ENCODE results near the gene SFXN5. TPM values are rescaled to one million over a fixed set of nuclear protein-coding genes. Genes with fewer than 3 reads are reported as not detected.
A peak's percentile ranks its signal among the peaks of the same experiment; 100 is the strongest.

SFXN5 gene
- polyA plus RNA-seq, 2 of the 4 experiments (the other 2 are of a cell fraction) = 16.7 to 19.6 TPM

GRCh38 chr2:72954376-72955227 is 116.9 kb downstream of the SFXN5 start:
- Histone ChIP-seq H3K4me2 (no peak overlapping the region), H3K27ac (no peak overlapping the region), H3K9me3 (no peaks in the 10 kb centered on the region), H3K4me1 (no peaks in the 10 kb centered on the region), H3K4me3 (no peak overlapping the region)
- no peak for ATAC-seq
- TF ChIP-seq KDM1A (IDR thresholded peaks at IDR 0.05; ENCODE audit: low read depth) (no peak), HMGXB4 (CRISPR knock-in tag; IDR thresholded peaks at IDR 0.05; ENCODE audit: borderline replicate concordance) (no peak), CEBPB (IDR thresholded peaks at IDR 0.05) (no peak), ZFP36 (IDR thresholded peaks at IDR 0.05; ENCODE audit: borderline replicate concordance, partially characterized antibody) (no peak)
- TF ChIP-seq, protein P1, sequence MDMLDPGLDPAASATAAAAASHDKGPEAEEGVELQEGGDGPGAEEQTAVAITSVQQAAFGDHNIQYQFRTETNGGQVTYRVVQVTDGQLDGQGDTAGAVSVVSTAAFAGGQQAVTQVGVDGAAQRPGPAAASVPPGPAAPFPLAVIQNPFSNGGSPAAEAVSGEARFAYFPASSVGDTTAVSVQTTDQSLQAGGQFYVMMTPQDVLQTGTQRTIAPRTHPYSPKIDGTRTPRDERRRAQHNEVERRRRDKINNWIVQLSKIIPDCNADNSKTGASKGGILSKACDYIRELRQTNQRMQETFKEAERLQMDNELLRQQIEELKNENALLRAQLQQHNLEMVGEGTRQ (IDR thresholded peaks at IDR 0.05) = no peak
- 88% methylated on average over 8 of the region's 12 CpGs for WGBS (ENCODE audit: missing lambda C conversion rate)
- no peak for DNase-seq (ENCODE audit: low read depth in 1 of 2, low spot score in 1 of 2)
- FAIRE-seq = no peak
- ChIA-PET POLR2A (no interaction called here), CTCF (interaction anchor here (0.5 to 4.4 kb wide), 11 partner anchors 9 to 223 kb away, joined by 3 to 34 read pairs (median 4); partner anchors contain the start of gene SPR)

- H3K4me2 ChIP-seq = no peak overlapping the region
- no peak overlapping the region for H3K4me3 ChIP-seq
- TF ChIP-seq EP300 (IDR thresholded peaks at IDR 0.05) (no peak), BCL3 (IDR thresholded peaks at IDR 0.05) (no peak)
- no peak for FAIRE-seq
- no peak overlapping the region for H3K27ac ChIP-seq
- CTCF ChIA-PET = interaction anchor here (0.9 to 4.4 kb wide), 10 partner anchors 9 to 224 kb away, joined by 3 to 34 read pairs (median 4); partner anchors contain the start of genes EMX1 and SPR
- H3K9me3 ChIP-seq = no peaks in the 10 kb centered on the region
- H3K4me1 ChIP-seq = no peaks in the 10 kb centered on the region
- WGBS (ENCODE audit: missing lambda C conversion rate) = 82% methylated on average over 4 of the region's 4 CpGs
- DNase-seq (ENCODE audit: low read depth in 1 of 2, low spot score in 1 of 2) = no peak
- POLR2A ChIA-PET = no interaction called here
- no peak for ATAC-seq
Measured at GRCh38 chr2:72953976-72954375, 117.5 kb downstream of the SFXN5 start.

- Histone ChIP-seq H3K4me2 (no peak overlapping the region), H3K4me3 (no peak overlapping the region), H3K4me1 (no peaks in the 10 kb centered on the region), H3K9me3 (no peaks in the 10 kb centered on the region), H3K27ac (no peak overlapping the region)
- WGBS (ENCODE audit: missing lambda C conversion rate) = 100% methylated on average over 1 of the region's 1 CpG
- peak; percentile 86 for TF ChIP-seq ZFP36 (IDR thresholded peaks at IDR 0.05; ENCODE audit: borderline replicate concordance, partially characterized antibody)
- TF ChIP-seq EP300 (IDR thresholded peaks at IDR 0.05) = no peak
- TF ChIP-seq MAZ (IDR thresholded peaks at IDR 0.05; ENCODE audit: borderline replicate concordance, low read depth, low read length) = no peak
- no peak for TF ChIP-seq TFCP2L1 (CRISPR knock-in tag; IDR thresholded peaks at IDR 0.05)
- no peak for FAIRE-seq
- ATAC-seq = no peak
- no peak for DNase-seq (ENCODE audit: low read depth in 1 of 2, low spot score in 1 of 2)
- ChIA-PET POLR2A (no interaction called here), CTCF (interaction anchor here (0.9 to 4.4 kb wide), 9 partner anchors 12 to 224 kb away, joined by 3 to 34 read pairs (median 4); partner anchors contain the start of genes EMX1 and SPR)
Measured at GRCh38 chr2:72953528-72953927, 118.0 kb downstream of the SFXN5 start.

GRCh38 chr2:72952961-72953360 is 118.6 kb downstream of the SFXN5 start:
- Histone ChIP-seq H3K9me3 (no peaks in the 10 kb centered on the region), H3K27ac (no peak overlapping the region), H3K4me3 (no peak overlapping the region), H3K4me2 (no peak overlapping the region), H3K4me1 (no peaks in the 10 kb centered on the region)
- ChIA-PET CTCF (interaction anchor here (0.9 to 4.4 kb wide), 9 partner anchors 10 to 224 kb away, joined by 3 to 34 read pairs (median 3); partner anchors contain the start of genes EMX1 and SPR), POLR2A (no interaction called here)
- ATAC-seq (no peak), DNase-seq (ENCODE audit: low read depth in 1 of 2, low spot score in 1 of 2) (no peak), FAIRE-seq (no peak)
- TF ChIP-seq MYC (IDR thresholded peaks at IDR 0.05; ENCODE audit: borderline replicate concordance, low read length) (no peak), MAZ (IDR thresholded peaks at IDR 0.05; ENCODE audit: borderline replicate concordance, low read depth, low read length) (no peak), CHD2 (IDR thresholded peaks at IDR 0.05; ENCODE audit: low read length, partially characterized antibody) (no peak), GATA3 (IDR thresholded peaks at IDR 0.05; ENCODE audit: borderline replicate concordance) (no peak), ZNF302 (CRISPR knock-in tag; IDR thresholded peaks at IDR 0.05) (no peak), E2F6 (IDR thresholded peaks at IDR 0.05; ENCODE audit: borderline replicate concordance, low read depth) (no peak), TP53 (CRISPR knock-in tag; IDR thresholded peaks at IDR 0.05) (no peak), CHD4 (IDR thresholded peaks at IDR 0.05; ENCODE audit: borderline replicate concordance) (no peak), TFCP2L1 (CRISPR knock-in tag; IDR thresholded peaks at IDR 0.05) (no peak), EHF (CRISPR knock-in tag; IDR thresholded peaks at IDR 0.05) (no peak), JUN (IDR thresholded peaks at IDR 0.05) (no peak)
- 96% methylated on average over 14 of the region's 14 CpGs for WGBS (ENCODE audit: missing lambda C conversion rate)
